ENCODE data around the gene GPSM1.

GRCh38 chr9:136323371-136323789 lies 4.0 kb upstream of the GPSM1 start:
- TF ChIP-seq CTCF (IDR thresholded peaks at IDR 0.05) = no peak
- no peak for TF ChIP-seq ZFX (IDR thresholded peaks at IDR 0.05; ENCODE audit: borderline replicate concordance)

Measured in 22Rv1 (cell line).